Mononuclear cell (primary cell): Measurements from ENCODE around the gene SFMBT2. TPM values are rescaled to one million over a fixed set of nuclear protein-coding genes. Genes with fewer than 3 reads are reported as not detected.
"Not testable (repeated sequence)": the region's sequence is repeated elsewhere in the genome, so short reads cannot be mapped to it uniquely, and the experiment has no call there.

Source experiments
- H3K27me3 ChIP-seq: 2 replicates; pipeline ENCODE4 v1.6.0; 2011; ENCODE audit warnings: low read length, control low read depth; ENCODE audit not compliant: insufficient read depth
- H3K4me1 ChIP-seq: 2 replicates; pipeline ENCODE4 v1.5.1; 2011; ENCODE audit warnings: mild to moderate bottlenecking, low read length, control low read depth; ENCODE audit not compliant: insufficient read depth
- H3K4me3 ChIP-seq: 2 replicates; pipeline ENCODE4 v1.5.1; 2011; ENCODE audit warnings: mild to moderate bottlenecking, low read length, moderate library complexity
- H3K9me3 ChIP-seq: 2 replicates; pipeline ENCODE4 v1.5.1; 2011; ENCODE audit warnings: low read depth, mild to moderate bottlenecking, control low read depth, low read length
- total RNA-seq: library from RNA; depleted of rRNA; stranded (reverse); fragments of >200 nt; gene quantifications from one replicate; pipeline ENCODE4 v1.2.3, GENCODE V29; 2012

SFMBT2 gene
- total RNA-seq, 1 donor = 22.8 TPM

DNA sequence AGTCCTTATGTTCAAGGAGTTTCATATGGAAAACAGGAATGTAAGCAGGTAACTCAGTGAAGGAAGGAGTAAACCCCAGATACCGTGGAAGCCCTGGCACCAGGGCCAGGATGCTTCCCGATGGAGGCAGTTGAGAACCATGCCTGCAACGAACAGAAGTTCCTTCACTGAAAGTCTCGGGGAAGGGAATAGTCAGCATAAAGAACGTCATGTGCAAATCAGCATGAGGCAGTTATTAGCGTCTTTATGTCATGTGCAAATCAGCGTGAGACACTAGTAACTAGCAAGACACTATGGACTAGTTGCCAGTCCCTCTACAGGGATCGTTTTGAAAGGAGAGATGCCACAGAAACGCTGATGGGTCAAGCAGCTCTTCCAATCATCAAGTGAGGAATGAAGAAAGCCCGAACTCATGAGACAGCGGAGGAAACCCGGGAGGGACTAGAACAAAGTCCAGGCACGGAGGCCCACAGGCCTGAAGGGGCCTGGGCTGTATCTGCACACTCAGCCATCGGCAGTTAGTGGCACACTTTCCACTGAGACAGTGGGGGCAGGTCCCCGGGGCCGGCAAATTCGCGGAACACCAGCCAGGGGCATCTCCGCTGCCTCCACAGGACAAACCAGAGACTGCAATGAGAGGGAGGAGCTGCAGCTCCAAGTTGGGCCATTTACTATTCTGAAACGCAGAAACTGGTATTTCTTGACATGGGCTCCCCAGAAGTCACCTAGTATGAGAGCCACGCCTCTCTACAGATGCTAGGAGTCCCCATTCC is 109.6 kb downstream of the SFMBT2 start:
- Histone ChIP-seq H3K4me1 (peaks cover 10% of the 10 kb centered on the region), H3K4me3 (no peak overlapping the region), H3K9me3 (no peaks in the 10 kb centered on the region), H3K27me3 (no peaks in the 10 kb centered on the region)

DNA sequence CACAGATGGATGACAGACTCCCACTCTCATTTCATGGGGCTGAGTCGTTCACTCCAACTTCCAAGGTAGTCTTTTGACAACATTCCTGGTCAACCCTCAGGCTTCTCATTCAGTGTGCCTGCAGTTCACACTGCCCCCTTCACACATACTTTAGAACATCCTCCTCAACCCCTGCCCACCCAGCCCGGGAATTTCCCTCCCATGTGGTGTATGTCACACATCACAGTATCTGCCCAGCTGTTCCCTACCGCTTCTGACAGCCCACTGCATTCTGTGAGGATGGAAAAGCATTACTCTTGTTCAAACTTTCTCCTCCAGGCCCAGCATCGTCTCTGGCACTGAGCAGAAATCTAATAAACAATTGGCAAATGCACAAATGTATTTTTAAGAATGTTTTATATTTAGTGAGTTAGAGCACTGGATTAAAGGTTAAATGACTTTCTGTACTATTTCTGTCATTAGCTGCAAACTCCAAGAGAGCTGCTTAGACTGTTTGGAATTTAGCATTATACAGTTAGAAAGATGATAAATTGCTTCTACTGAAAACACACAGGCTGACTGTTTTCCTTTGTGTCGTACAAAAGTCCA is 110.4 kb downstream of the SFMBT2 start:
- Histone ChIP-seq H3K4me1 (peaks cover 3% of the 10 kb centered on the region), H3K27me3 (no peaks in the 10 kb centered on the region), H3K9me3 (no peaks in the 10 kb centered on the region), H3K4me3 (no peak overlapping the region)

- not testable (repeated sequence) for H3K9me3 ChIP-seq, H3K27me3 ChIP-seq, H3K4me1 ChIP-seq, H3K4me3 ChIP-seq
Measured at GRCh38 chr10:7299601-7300325, 111.1 kb downstream of the SFMBT2 start.

DNA sequence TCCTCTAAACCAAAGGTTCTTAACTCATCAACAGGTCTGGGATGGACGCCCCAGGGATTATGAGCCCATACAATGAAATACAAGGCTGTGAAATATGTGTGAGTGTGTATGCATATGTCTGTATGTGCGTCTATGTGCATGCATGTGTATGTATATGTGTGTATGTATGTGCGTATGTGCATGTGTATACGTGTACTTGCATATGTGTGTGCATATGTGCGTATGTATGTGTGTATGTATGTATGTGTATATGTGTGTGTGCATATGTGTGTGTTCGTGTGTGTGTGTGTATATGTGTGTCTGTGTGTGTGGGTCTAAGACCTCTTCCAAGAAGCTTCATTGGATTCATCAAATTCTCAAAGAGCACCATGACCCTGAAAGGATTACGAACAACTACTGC is 112.3 kb downstream of the SFMBT2 start:
- H3K4me3 ChIP-seq = no peak overlapping the region
- H3K4me1 ChIP-seq = no peaks in the 10 kb centered on the region
- no peaks in the 10 kb centered on the region for H3K9me3 ChIP-seq
- no peaks in the 10 kb centered on the region for H3K27me3 ChIP-seq

DNA sequence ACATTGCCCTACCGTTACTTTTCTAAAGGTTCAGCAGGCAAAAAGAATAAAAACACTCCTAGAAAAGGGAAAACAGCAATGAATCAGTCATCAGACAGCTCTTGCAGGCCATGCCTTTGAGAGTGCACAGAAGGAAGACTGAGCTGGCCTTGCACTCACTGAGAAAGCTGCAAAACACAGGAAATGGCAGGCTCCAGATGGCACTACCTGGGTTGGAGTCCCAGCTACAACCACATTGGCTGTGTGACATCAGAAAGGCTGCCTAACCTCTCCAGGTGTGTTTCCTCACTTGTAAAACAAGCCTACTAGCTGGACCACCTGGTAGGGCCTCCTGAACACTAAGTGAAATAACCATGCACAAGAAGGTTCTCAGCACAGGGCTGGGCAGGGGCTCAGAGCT is 113.7 kb downstream of the SFMBT2 start:
- Histone ChIP-seq H3K27me3 (no peaks in the 10 kb centered on the region), H3K4me1 (no peaks in the 10 kb centered on the region), H3K4me3 (no peak overlapping the region), H3K9me3 (no peaks in the 10 kb centered on the region)

DNA sequence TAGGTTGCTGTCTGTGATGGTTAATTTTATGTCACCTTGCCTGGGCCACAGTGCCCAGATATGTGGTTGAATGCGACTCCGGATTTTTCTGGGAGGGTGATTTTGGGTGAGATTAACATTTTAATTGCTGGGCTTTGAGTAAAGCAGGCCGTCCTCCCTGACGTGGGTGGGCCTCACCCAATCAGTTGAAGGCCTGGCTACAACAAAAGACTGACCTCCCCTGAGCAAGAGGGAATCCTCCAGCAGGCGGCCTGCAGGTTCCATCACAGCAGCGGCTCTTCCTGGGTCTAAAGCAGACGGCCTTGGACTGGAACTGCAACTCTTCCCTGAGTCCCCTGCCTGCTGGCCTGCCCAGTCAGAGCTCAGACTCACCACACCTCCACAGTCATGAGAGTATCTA is 114.2 kb downstream of the SFMBT2 start:
- Histone ChIP-seq H3K9me3 (no peaks in the 10 kb centered on the region), H3K4me1 (no peaks in the 10 kb centered on the region), H3K27me3 (no peaks in the 10 kb centered on the region), H3K4me3 (no peak overlapping the region)

DNA sequence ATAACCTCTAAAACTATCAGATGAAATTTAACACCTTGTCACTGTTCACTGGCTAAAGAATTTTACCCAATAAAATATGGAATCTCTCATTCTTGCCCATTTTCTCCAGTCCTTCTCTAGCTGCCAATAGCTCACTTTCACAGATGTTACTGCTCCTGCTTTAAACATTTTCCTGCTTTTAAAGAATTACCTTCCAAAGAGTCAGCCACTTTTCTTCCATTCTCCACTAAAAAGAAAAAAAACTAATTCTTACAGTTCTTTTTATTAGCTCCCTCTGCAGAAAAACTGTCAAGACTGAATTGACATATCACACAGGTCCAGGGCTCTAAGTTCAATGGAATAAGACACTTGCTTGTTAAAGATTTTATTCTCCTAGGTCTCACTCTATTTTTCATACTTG is 114.8 kb downstream of the SFMBT2 start:
- H3K27me3 ChIP-seq = no peaks in the 10 kb centered on the region
- H3K9me3 ChIP-seq = no peaks in the 10 kb centered on the region
- no peaks in the 10 kb centered on the region for H3K4me1 ChIP-seq
- no peak overlapping the region for H3K4me3 ChIP-seq

DNA sequence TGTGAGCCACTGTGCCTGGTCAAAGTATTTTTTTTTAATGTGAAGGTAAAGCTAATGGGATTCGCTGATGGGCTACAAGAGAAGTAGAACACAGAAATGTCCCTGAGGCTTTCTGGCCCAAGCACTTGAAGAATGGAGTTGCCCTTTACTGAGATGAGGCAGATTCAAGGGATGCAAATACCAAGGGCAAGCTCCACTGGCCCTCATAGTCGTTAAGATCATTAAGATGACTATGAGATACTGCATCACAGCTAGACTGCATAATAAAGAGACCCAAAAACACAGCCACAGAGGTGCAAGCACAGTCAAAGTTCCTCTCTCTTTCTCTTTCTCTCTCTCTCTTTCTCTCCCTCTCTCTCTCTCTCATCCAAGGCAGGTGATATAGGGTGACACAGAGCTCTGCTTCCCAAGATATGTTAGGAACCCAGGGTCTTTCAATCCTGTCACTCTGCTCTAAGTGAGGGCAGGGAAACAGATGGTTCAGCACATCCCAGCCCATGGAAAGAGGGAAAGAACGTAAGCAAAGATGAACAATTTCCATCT is 117.4 kb downstream of the SFMBT2 start:
- Histone ChIP-seq H3K27me3 (no peaks in the 10 kb centered on the region), H3K4me3 (no peak overlapping the region), H3K9me3 (no peaks in the 10 kb centered on the region), H3K4me1 (no peaks in the 10 kb centered on the region)

- no peaks in the 10 kb centered on the region for H3K27me3 ChIP-seq
- peaks cover 4% of the 10 kb centered on the region for H3K4me1 ChIP-seq
Measured at GRCh38 chr10:7291487-7292270, 119.2 kb downstream of the SFMBT2 start.

GRCh38 chr10:7288060-7288690 is 122.7 kb downstream of the SFMBT2 start:
- Histone ChIP-seq H3K4me1 (peaks cover 4% of the 10 kb centered on the region), H3K27me3 (no peaks in the 10 kb centered on the region)

More at GRCh38 chr10:7291487-7292270, 119.2 kb downstream of the SFMBT2 start:
- Histone ChIP-seq H3K4me3 (no peak overlapping the region), H3K9me3 (no peaks in the 10 kb centered on the region)

DNA sequence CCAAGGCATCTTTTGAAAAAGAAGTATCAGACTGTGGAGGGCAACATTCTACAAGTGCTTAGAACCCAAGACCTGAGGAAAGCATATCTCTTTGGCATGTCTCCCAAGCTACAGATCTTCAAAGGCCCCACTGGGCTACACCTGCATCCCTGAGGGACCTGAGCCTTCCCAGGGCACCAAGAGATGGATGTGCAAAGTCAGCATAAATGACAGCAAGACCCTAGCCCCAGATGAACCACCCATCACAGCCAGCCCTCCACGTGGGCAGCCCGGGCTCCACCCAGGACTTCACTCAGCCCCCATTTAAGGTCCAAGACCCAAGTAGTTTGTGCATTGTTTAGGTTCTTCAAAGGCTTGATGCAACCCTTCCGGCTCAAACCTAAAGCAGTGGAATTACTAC is 123.5 kb downstream of the SFMBT2 start:
- Histone ChIP-seq H3K9me3 (no peaks in the 10 kb centered on the region), H3K27me3 (no peaks in the 10 kb centered on the region), H3K4me3 (no peak overlapping the region), H3K4me1 (peaks cover 4% of the 10 kb centered on the region)

More at GRCh38 chr10:7288060-7288690, 122.7 kb downstream of the SFMBT2 start:
- no peak overlapping the region for H3K4me3 ChIP-seq
- no peaks in the 10 kb centered on the region for H3K9me3 ChIP-seq

GRCh38 chr10:7285522-7286322 is 125.1 kb downstream of the SFMBT2 start:
- Histone ChIP-seq H3K4me3 (no peak overlapping the region), H3K4me1 (peaks cover 8% of the 10 kb centered on the region), H3K27me3 (no peaks in the 10 kb centered on the region), H3K9me3 (no peaks in the 10 kb centered on the region)

- Histone ChIP-seq H3K4me3 (no peak overlapping the region), H3K9me3 (no peaks in the 10 kb centered on the region), H3K27me3 (no peaks in the 10 kb centered on the region), H3K4me1 (peaks cover 8% of the 10 kb centered on the region)
Measured at GRCh38 chr10:7283246-7283645, 127.6 kb downstream of the SFMBT2 start.

GRCh38 chr10:7282457-7282856 is 128.4 kb downstream of the SFMBT2 start:
- no peaks in the 10 kb centered on the region for H3K27me3 ChIP-seq
- H3K9me3 ChIP-seq = no peaks in the 10 kb centered on the region
- peaks cover 5% of the 10 kb centered on the region for H3K4me1 ChIP-seq
- no peak overlapping the region for H3K4me3 ChIP-seq
